ENCODE data around the gene PLXNA4. TPM values are rescaled to one million over a fixed set of nuclear protein-coding genes. Genes with fewer than 3 reads are reported as not detected.

PLXNA4 gene
- total and polyA plus RNA-seq, 10 donors, result 0.15 to 14.7 (median 8.7) TPM

- intact Hi-C loops (cut with DNase I; ENCODE audit: low total_unique reads), result no loop called here
- Histone ChIP-seq H3K4me1 (no peaks in the 10 kb centered on the region), H3K36me3 (no peaks in the 10 kb centered on the region), H3K9me3 (no peaks in the 10 kb centered on the region), H3K4me3 (no peak overlapping the region), H3K27me3 (replicated peaks in 1 of 7) (no peaks in the 10 kb centered on the region), H3K27ac (no peak overlapping the region)
- no peak for DNase-seq
- 54 to 70% (median 57%) methylated on average over 5 of the region's 5 CpGs for WGBS, 5 donors
- TF ChIP-seq CTCF (IDR thresholded peaks at IDR 0.05 in 8 of 11, conservative IDR thresholded peaks at IDR 0.05 in 3 of 11) (no peak), POLR2A (IDR thresholded peaks at IDR 0.05) (no peak), POLR2AphosphoS5 (IDR thresholded peaks at IDR 0.05) (no peak)
These were observed 306.6 kb downstream of the PLXNA4 start for GRCh38 chr7:132269718-132270117.

- no peak overlapping the region for H3K4me3 ChIP-seq
- DNase-seq, result no peak
- H3K36me3 ChIP-seq, result no peaks in the 10 kb centered on the region
- H3K27me3 ChIP-seq (replicated peaks in 1 of 7), result no peaks in the 10 kb centered on the region
- no peaks in the 10 kb centered on the region for H3K9me3 ChIP-seq
- TF ChIP-seq POLR2A (IDR thresholded peaks at IDR 0.05) (no peak), POLR2AphosphoS5 (IDR thresholded peaks at IDR 0.05) (no peak), CTCF (IDR thresholded peaks at IDR 0.05 in 8 of 11, conservative IDR thresholded peaks at IDR 0.05 in 3 of 11) (no peak)
- H3K4me1 ChIP-seq, result no peaks in the 10 kb centered on the region
- intact Hi-C loops (cut with DNase I; ENCODE audit: low total_unique reads), result no loop called here
- H3K27ac ChIP-seq, result no peak overlapping the region
- WGBS, 5 donors, result 74 to 84% (median 81%) methylated on average over 4 of the region's 4 CpGs
These were observed 313.1 kb downstream of the PLXNA4 start for GRCh38 chr7:132263151-132263550.

- intact Hi-C loops (cut with DNase I; ENCODE audit: low total_unique reads), result no loop called here
- H3K4me1 ChIP-seq, result no peaks in the 10 kb centered on the region
- no peak for DNase-seq
- no peak overlapping the region for H3K4me3 ChIP-seq
- H3K9me3 ChIP-seq, result no peaks in the 10 kb centered on the region
- no peaks in the 10 kb centered on the region for H3K36me3 ChIP-seq
- WGBS, 5 donors, result 73 to 84% (median 76%) methylated on average over 6 of the region's 6 CpGs
- H3K27ac ChIP-seq, result no peak overlapping the region
- TF ChIP-seq POLR2A (IDR thresholded peaks at IDR 0.05), result no peak
- TF ChIP-seq POLR2AphosphoS5 (IDR thresholded peaks at IDR 0.05), result no peak
- no peak for TF ChIP-seq CTCF (IDR thresholded peaks at IDR 0.05 in 8 of 11, conservative IDR thresholded peaks at IDR 0.05 in 3 of 11)
- H3K27me3 ChIP-seq (replicated peaks in 1 of 7), result no peaks in the 10 kb centered on the region
These were observed 314.2 kb downstream of the PLXNA4 start for GRCh38 chr7:132262160-132262470.

- Histone ChIP-seq H3K9me3 (no peaks in the 10 kb centered on the region), H3K27ac (no peak overlapping the region), H3K4me1 (peaks cover 0 to 5% (median under 1%) of the 10 kb centered on the region in 6 donors), H3K36me3 (no peaks in the 10 kb centered on the region), H3K4me3 (no peak overlapping the region), H3K27me3 (replicated peaks in 1 of 7) (no peaks in the 10 kb centered on the region)
- intact Hi-C loops (cut with DNase I; ENCODE audit: low total_unique reads), result no loop called here
- 71 to 81% (median 75%) methylated on average over 8 to 10 of the region's 10 CpGs for WGBS, 5 donors
- TF ChIP-seq CTCF (IDR thresholded peaks at IDR 0.05 in 8 of 11, conservative IDR thresholded peaks at IDR 0.05 in 3 of 11) (no peak), POLR2A (IDR thresholded peaks at IDR 0.05) (no peak), POLR2AphosphoS5 (IDR thresholded peaks at IDR 0.05) (no peak)
- no peak for DNase-seq
These were observed 314.7 kb downstream of the PLXNA4 start for GRCh38 chr7:132261327-132262159.
